Measurements from ENCODE around the gene TXLNB.

DNA sequence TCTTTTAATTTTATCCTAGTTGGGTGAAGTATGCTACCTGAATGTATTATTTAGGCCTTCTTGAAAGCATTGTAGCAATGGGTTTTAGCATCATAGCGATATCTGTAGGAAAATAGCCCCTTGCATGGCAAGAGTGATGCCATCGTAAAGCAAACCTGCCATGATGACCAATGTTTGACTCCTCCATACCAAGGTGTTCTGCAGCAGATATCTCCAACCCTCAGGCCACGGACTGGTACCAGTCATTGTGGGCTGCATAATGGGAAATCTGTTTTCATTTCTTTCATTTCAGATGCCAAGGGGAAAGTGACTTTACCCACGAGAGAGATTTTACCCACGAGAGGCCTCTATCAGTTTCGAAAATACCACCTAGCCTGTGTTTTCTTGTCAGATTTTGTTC lies 6.2 kb downstream of the TXLNB start:
- no peak for TF ChIP-seq POLR2A (IDR thresholded peaks at IDR 0.05)
- TF ChIP-seq, protein P1, sequence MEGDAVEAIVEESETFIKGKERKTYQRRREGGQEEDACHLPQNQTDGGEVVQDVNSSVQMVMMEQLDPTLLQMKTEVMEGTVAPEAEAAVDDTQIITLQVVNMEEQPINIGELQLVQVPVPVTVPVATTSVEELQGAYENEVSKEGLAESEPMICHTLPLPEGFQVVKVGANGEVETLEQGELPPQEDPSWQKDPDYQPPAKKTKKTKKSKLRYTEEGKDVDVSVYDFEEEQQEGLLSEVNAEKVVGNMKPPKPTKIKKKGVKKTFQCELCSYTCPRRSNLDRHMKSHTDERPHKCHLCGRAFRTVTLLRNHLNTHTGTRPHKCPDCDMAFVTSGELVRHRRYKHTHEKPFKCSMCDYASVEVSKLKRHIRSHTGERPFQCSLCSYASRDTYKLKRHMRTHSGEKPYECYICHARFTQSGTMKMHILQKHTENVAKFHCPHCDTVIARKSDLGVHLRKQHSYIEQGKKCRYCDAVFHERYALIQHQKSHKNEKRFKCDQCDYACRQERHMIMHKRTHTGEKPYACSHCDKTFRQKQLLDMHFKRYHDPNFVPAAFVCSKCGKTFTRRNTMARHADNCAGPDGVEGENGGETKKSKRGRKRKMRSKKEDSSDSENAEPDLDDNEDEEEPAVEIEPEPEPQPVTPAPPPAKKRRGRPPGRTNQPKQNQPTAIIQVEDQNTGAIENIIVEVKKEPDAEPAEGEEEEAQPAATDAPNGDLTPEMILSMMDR (IDR thresholded peaks at IDR 0.05): no peak
